HepG2 (cell line): ENCODE data around the gene HOXD8. TPM values are rescaled to one million over a fixed set of nuclear protein-coding genes. Genes with fewer than 3 reads are reported as not detected.

Source experiments
- ATAC-seq: fragments of 200-7000 bp; cut with Tn5 transposase; 3 replicates; pipeline ENCODE4 v1.9.1; 2020; ENCODE audit warnings: mild to moderate bottlenecking, moderate library complexity
- BruUV-seq: library from RNA; stranded (reverse); fragments of 400-500 nt; replicated peaks from 2 replicates; lab custom pipeline; 2021; lab: Mats Ljungman, UMichigan
- CTCF ChIA-PET: fragments of 300-600 bp; formaldehyde crosslinking; extraction: SDS; loops from one replicate; lab custom pipeline; 2021; ENCODE audit warnings: low total read pairs, inconsistent platforms, low intra/inter-chr PET ratio; lab: Yijun Ruan, JAX
- POLR2A ChIA-PET: fragments of 350-600 bp; sonication (Branson Sonifier 250); formaldehyde crosslinking; loops from one replicate; lab custom pipeline; 2020; ENCODE audit warnings: antibody characterized with exemption, inconsistent platforms; lab: Yijun Ruan, JAX
- DNase-seq: peaks from one replicate; pipeline ENCODE4 v3.0.0-alpha.2; 2015; ENCODE audit warnings: low spot score
- FAIRE-seq: peaks from 3 replicates; lab custom pipeline; 2011; peaks lifted over from hg19 to GRCh38; lab: Jason Lieb, UNC
- H2AFZ ChIP-seq: one replicate; pipeline ENCODE4 v1.6.1; 2011; ENCODE audit warnings: low read length, inconsistent platforms
- H3K27ac ChIP-seq: fragments of 300-600 bp; 3 replicates; pipeline ENCODE4 v1.8.0; 2011; ENCODE audit warnings: mixed run types, mild to moderate bottlenecking, mixed read lengths, low read length, inconsistent platforms; ENCODE audit not compliant: insufficient read depth; ENCODE audit errors: extremely low read length
- H3K27me3 ChIP-seq, 2 experiments: fragments of 200-600 bp in 1 of 2; 2 replicates in 1 of 2; 3 replicates in 1 of 2; pipeline versions ENCODE4 v1.6.0 to v1.8.0; 2011; ENCODE audit warnings: low read length in 2 of 2, mild to moderate bottlenecking in 2 of 2, moderate library complexity in 2 of 2, inconsistent platforms in 1 of 2; ENCODE audit not compliant: insufficient read depth in 2 of 2, control insufficient read depth in 1 of 2
- H3K36me3 ChIP-seq, 2 experiments: fragments of 200-600 bp in 1 of 2; replicated peaks in 1 of 2; 2 replicates in 1 of 2; 3 replicates in 1 of 2; pipeline versions ENCODE4 v1.5.1 to v1.8.0; 2011; ENCODE audit warnings: low read length in 2 of 2, inconsistent platforms in 1 of 2; ENCODE audit not compliant: insufficient read depth in 2 of 2, control insufficient read depth in 1 of 2
- H3K4me1 ChIP-seq: 2 replicates; pipeline ENCODE4 v1.5.1; 2012; ENCODE audit warnings: low read length, inconsistent platforms; ENCODE audit not compliant: insufficient read depth
- H3K4me2 ChIP-seq: 2 replicates; pipeline ENCODE4 v1.6.0; 2011; ENCODE audit warnings: low read depth, low read length, inconsistent platforms
- H3K4me3 ChIP-seq, 3 experiments: fragments of 200-600 bp in 1 of 3; sonication (generic), shearing (Covaris generic) in 1 of 3; replicated peaks in 1 of 3; 2 replicates each; pipeline ENCODE4 v1.5.1; 2011 to 2016; ENCODE audit warnings: low read length in 3 of 3, inconsistent platforms in 2 of 3, low read depth in 2 of 3, mild to moderate bottlenecking in 2 of 3, control low read depth in 1 of 3, mixed read lengths in 1 of 3; ENCODE audit not compliant: insufficient read depth in 1 of 3
- H3K79me2 ChIP-seq: one replicate; pipeline ENCODE4 v1.6.1; 2011; ENCODE audit warnings: low read length, inconsistent platforms; ENCODE audit not compliant: insufficient read depth
- H3K9ac ChIP-seq: 2 replicates; pipeline ENCODE4 v1.6.0; 2011; ENCODE audit warnings: mild to moderate bottlenecking, low read depth, low read length, inconsistent platforms; ENCODE audit not compliant: insufficient read depth
- H3K9me3 ChIP-seq: 2 replicates; pipeline ENCODE4 v1.5.1; 2012; ENCODE audit warnings: mild to moderate bottlenecking, low read length
- H4K20me1 ChIP-seq: 2 replicates; pipeline ENCODE4 v1.6.0; 2011; ENCODE audit warnings: inconsistent platforms, mild to moderate bottlenecking, low read length, moderate library complexity; ENCODE audit not compliant: insufficient read depth
- ELF3 ChIP-seq: IDR thresholded peaks from 2 replicates; pipeline ENCODE4 v1.6.1; 2016; ENCODE audit warnings: missing genetic modification reagents, missing compliant biosample characterization
- FOXK2 ChIP-seq: fragments of 450-650 bp; IDR thresholded peaks from 2 replicates; pipeline ENCODE4 v1.6.1; 2016
- MATR3 ChIP-seq: sonication (generic); formaldehyde crosslinking; IDR thresholded peaks from 2 replicates; pipeline ENCODE4 v1.4.0; 2020; ENCODE audit warnings: missing genetic modification reagents
- MYNN ChIP-seq: sonication (generic); formaldehyde crosslinking; IDR thresholded peaks from 2 replicates; pipeline ENCODE4 v1.4.0; 2020; ENCODE audit warnings: mild to moderate bottlenecking, low read depth, missing genetic modification reagents
- PCBP2 ChIP-seq: fragments of 200-400 bp; formaldehyde crosslinking; optimal IDR thresholded peaks from 2 replicates; pipeline ENCODE3; 2018; ENCODE audit warnings: low read length, low read depth; ENCODE audit not compliant: poor library complexity, severe bottlenecking
- RBFOX2 ChIP-seq: fragments of 200-400 bp; formaldehyde crosslinking; IDR thresholded peaks from 2 replicates; pipeline ENCODE4 v1.6.1; 2017; ENCODE audit warnings: low read depth, mild to moderate bottlenecking, low read length
- SATB2 ChIP-seq: sonication (generic); formaldehyde crosslinking; IDR thresholded peaks from 2 replicates; pipeline ENCODE4 v1.5.0; 2020; ENCODE audit warnings: missing genetic modification reagents
- ZNF749 ChIP-seq: sonication (generic); formaldehyde crosslinking; IDR thresholded peaks from 2 replicates; pipeline ENCODE4 v1.8.0; 2022; ENCODE audit warnings: mild to moderate bottlenecking, missing genetic modification reagents, moderate library complexity, borderline replicate concordance
- ZNF775 ChIP-seq: sonication (generic); formaldehyde crosslinking; IDR thresholded peaks from 2 replicates; pipeline ENCODE4 v1.4.0; 2020; ENCODE audit warnings: missing genetic modification reagents, mild to moderate bottlenecking, moderate library complexity, borderline replicate concordance
- ZNF780A ChIP-seq: sonication (generic); formaldehyde crosslinking; IDR thresholded peaks from 2 replicates; pipeline ENCODE4 v1.8.0; 2022; ENCODE audit warnings: mild to moderate bottlenecking, missing genetic modification reagents, moderate library complexity
- ZNF781 ChIP-seq: sonication (generic); formaldehyde crosslinking; IDR thresholded peaks from 2 replicates; pipeline ENCODE4 v1.5.1; 2020; ENCODE audit warnings: borderline replicate concordance, mild to moderate bottlenecking, missing genetic modification reagents; ENCODE audit errors: not compliant biosample characterization
- WGBS: methylation state at CpG from one replicate; pipeline ENCODE4 v1.1.6; 2017; ENCODE audit warnings: low lambda C conversion rate; 5-methylcytosine and 5-hydroxymethylcytosine counted together
- in situ Hi-C: cut with HindIII; loops from 2 replicates; pipeline ENCODE4 v1.10.0; 2017; ENCODE audit warnings: low pct_unique_long_range_greater_than_20kb; ENCODE audit not compliant: extremely low pct_ligation_motif_present
- intact Hi-C: fragments of 100-400 bp; cut with micrococcal nuclease; formaldehyde crosslinking; loops from one replicate; pipeline ENCODE4 v1.10.0; 2022; ENCODE audit not compliant: unreplicated experiment
- polyA plus RNA-seq, 8 experiments: library from polyadenylated mRNA; depleted of rRNA in 3 of 8; stranded (reverse) in 7 of 8; unstranded in 1 of 8; fragments of >200 nt; fragmentation: Illumina TruSeq in 4 of 8; extraction: Trizol in 4 of 8; gene quantifications; 2 replicates each; pipeline versions ENCODE4 v1.2.1 to v1.2.3, GENCODE V29; 2011 to 2016; ENCODE audit warnings: low read depth in 4 of 8, missing spikeins in 1 of 8, mixed read lengths in 1 of 8; ENCODE audit not compliant: insufficient read depth in 1 of 8
- total RNA-seq, 5 experiments: library from RNA; depleted of rRNA; stranded (reverse); fragments of >200 nt; fragmentation: Illumina TruSeq; extraction: Trizol; gene quantifications; 2 replicates each; pipeline ENCODE4 v1.2.3, GENCODE V29; 2016; ENCODE audit warnings: low read depth in 1 of 5
- TF ChIP-seq, protein P1 (sequence below): sonication (generic); formaldehyde crosslinking; IDR thresholded peaks from 2 replicates; pipeline ENCODE4 v1.4.0; 2020; ENCODE audit warnings: mild to moderate bottlenecking, low read depth, missing genetic modification reagents
- TF ChIP-seq, protein P2 (sequence below): IDR thresholded peaks from 2 replicates; pipeline ENCODE4 v1.6.1; 2016; ENCODE audit warnings: low read depth, missing genetic modification reagents, missing compliant biosample characterization
- TF ChIP-seq, protein P3 (sequence below): sonication (generic); formaldehyde crosslinking; IDR thresholded peaks from 2 replicates; pipeline ENCODE4 v1.4.0; 2020; ENCODE audit warnings: missing genetic modification reagents
- TF ChIP-seq, protein P4 (sequence below): sonication (generic); formaldehyde crosslinking; IDR thresholded peaks from 2 replicates; pipeline ENCODE4 v1.4.0; 2020; ENCODE audit warnings: missing genetic modification reagents, borderline replicate concordance

Gene HOXD8
- total and polyA plus RNA-seq, 2 of the 13 experiments (the other 11 are each of a cell fraction or from before 2014, with no cell fraction given): not detected

DNA sequence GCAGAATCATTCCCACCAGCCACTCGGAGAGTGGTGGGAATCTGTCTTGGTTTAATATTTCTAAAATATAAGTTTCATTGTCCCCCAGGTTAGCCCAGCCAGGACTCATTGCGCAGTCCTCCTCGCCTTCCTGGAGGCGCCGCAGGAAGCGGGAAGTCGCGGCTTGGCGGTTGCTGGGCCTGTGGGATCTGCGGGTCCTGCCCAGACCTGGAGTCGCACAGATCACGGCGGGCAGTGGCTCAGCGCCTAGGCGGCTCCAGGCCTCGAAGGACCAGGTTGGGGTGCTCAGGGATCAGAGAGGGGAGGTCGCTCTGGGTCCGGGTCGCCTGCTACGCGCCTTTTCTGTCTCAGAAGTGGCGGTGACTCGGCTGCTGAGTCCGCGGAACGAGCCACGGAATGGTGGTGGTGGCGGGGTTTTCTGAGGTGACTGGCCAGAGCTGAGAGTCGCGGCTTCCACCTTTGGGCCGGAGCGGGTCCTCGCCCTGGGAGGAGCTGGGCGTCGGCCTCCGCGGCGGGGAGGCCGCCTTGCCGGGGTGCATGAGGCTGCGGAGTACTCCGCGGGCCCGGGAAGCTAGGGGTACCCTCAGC is 30.3 kb downstream of the HOXD8 start:
- intact Hi-C loops: no loop called here
- no peaks in the 10 kb centered on the region for H3K36me3 ChIP-seq
- H2AFZ ChIP-seq: no peak overlapping the region
- BruUV-seq: no TSS peak
- ATAC-seq: peak; percentile 58
- DNase-seq: no peak
- H4K20me1 ChIP-seq: no peaks in the 10 kb centered on the region
- H3K4me1 ChIP-seq: peaks cover 49% of the 10 kb centered on the region
- H3K27ac ChIP-seq: no peak overlapping the region
- no peak for FAIRE-seq
- ChIA-PET POLR2A (no interaction called here), CTCF (no interaction called here)
- H3K27me3 ChIP-seq: peaks cover 17 to 98% of the 10 kb centered on the region in 2 experiments
- H3K79me2 ChIP-seq: no peaks in the 10 kb centered on the region
- H3K9ac ChIP-seq: no peak overlapping the region
- in situ Hi-C loops: no loop called here
- peak overlapping the region; percentile 64 for H3K4me2 ChIP-seq
- H3K4me3 ChIP-seq: peak overlapping the region; percentile 22 to 61 (median 29); a peak in 2 of 6 replicates
- WGBS: 11% methylated on average over 44 of the region's 44 CpGs
- H3K9me3 ChIP-seq: no peaks in the 10 kb centered on the region
- no peak for TF ChIP-seq MATR3 (CRISPR knock-in tag)
- no peak for TF ChIP-seq FOXK2
- no peak for TF ChIP-seq SATB2 (CRISPR knock-in tag)
- peak; percentile 27; the same call in 1 of the 2 replicates for TF ChIP-seq ELF3 (CRISPR knock-in tag)
- TF ChIP-seq, protein P1, sequence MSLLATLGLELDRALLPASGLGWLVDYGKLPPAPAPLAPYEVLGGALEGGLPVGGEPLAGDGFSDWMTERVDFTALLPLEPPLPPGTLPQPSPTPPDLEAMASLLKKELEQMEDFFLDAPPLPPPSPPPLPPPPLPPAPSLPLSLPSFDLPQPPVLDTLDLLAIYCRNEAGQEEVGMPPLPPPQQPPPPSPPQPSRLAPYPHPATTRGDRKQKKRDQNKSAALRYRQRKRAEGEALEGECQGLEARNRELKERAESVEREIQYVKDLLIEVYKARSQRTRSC (CRISPR knock-in tag): no peak
- TF ChIP-seq ZNF781 (CRISPR knock-in tag): peak; percentile 10
- no peak for TF ChIP-seq ZNF775 (CRISPR knock-in tag)
- no peak for TF ChIP-seq ZNF749 (CRISPR knock-in tag)
- TF ChIP-seq, protein P2, sequence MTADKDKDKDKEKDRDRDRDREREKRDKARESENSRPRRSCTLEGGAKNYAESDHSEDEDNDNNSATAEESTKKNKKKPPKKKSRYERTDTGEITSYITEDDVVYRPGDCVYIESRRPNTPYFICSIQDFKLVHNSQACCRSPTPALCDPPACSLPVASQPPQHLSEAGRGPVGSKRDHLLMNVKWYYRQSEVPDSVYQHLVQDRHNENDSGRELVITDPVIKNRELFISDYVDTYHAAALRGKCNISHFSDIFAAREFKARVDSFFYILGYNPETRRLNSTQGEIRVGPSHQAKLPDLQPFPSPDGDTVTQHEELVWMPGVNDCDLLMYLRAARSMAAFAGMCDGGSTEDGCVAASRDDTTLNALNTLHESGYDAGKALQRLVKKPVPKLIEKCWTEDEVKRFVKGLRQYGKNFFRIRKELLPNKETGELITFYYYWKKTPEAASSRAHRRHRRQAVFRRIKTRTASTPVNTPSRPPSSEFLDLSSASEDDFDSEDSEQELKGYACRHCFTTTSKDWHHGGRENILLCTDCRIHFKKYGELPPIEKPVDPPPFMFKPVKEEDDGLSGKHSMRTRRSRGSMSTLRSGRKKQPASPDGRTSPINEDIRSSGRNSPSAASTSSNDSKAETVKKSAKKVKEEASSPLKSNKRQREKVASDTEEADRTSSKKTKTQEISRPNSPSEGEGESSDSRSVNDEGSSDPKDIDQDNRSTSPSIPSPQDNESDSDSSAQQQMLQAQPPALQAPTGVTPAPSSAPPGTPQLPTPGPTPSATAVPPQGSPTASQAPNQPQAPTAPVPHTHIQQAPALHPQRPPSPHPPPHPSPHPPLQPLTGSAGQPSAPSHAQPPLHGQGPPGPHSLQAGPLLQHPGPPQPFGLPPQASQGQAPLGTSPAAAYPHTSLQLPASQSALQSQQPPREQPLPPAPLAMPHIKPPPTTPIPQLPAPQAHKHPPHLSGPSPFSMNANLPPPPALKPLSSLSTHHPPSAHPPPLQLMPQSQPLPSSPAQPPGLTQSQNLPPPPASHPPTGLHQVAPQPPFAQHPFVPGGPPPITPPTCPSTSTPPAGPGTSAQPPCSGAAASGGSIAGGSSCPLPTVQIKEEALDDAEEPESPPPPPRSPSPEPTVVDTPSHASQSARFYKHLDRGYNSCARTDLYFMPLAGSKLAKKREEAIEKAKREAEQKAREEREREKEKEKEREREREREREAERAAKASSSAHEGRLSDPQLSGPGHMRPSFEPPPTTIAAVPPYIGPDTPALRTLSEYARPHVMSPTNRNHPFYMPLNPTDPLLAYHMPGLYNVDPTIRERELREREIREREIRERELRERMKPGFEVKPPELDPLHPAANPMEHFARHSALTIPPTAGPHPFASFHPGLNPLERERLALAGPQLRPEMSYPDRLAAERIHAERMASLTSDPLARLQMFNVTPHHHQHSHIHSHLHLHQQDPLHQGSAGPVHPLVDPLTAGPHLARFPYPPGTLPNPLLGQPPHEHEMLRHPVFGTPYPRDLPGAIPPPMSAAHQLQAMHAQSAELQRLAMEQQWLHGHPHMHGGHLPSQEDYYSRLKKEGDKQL: no peak
- TF ChIP-seq PCBP2: no peak
- no peak for TF ChIP-seq ZNF780A (CRISPR knock-in tag)
- TF ChIP-seq MYNN (CRISPR knock-in tag): no peak
- TF ChIP-seq, protein P3, sequence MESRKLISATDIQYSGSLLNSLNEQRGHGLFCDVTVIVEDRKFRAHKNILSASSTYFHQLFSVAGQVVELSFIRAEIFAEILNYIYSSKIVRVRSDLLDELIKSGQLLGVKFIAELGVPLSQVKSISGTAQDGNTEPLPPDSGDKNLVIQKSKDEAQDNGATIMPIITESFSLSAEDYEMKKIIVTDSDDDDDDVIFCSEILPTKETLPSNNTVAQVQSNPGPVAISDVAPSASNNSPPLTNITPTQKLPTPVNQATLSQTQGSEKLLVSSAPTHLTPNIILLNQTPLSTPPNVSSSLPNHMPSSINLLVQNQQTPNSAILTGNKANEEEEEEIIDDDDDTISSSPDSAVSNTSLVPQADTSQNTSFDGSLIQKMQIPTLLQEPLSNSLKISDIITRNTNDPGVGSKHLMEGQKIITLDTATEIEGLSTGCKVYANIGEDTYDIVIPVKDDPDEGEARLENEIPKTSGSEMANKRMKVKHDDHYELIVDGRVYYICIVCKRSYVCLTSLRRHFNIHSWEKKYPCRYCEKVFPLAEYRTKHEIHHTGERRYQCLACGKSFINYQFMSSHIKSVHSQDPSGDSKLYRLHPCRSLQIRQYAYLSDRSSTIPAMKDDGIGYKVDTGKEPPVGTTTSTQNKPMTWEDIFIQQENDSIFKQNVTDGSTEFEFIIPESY (CRISPR knock-in tag): peak; percentile 54; the same call in 1 of the 2 replicates
- TF ChIP-seq, protein P4, sequence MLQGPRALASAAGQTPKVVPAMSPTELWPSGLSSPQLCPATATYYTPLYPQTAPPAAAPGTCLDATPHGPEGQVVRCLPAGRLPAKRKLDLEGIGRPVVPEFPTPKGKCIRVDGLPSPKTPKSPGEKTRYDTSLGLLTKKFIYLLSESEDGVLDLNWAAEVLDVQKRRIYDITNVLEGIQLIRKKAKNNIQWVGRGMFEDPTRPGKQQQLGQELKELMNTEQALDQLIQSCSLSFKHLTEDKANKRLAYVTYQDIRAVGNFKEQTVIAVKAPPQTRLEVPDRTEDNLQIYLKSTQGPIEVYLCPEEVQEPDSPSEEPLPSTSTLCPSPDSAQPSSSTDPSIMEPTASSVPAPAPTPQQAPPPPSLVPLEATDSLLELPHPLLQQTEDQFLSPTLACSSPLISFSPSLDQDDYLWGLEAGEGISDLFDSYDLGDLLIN: no peak
- peak; percentile 41; the same call in 1 of the 2 replicates for TF ChIP-seq RBFOX2
